ENCODE data around the gene LGI4. TPM values are rescaled to one million over a fixed set of nuclear protein-coding genes. Genes with fewer than 3 reads are reported as not detected.
A peak's percentile ranks its signal among the peaks of the same experiment; 100 is the strongest.

LGI4 gene
- total RNA-seq, 1 donor from 2014 or later: 32.9 TPM

DNA sequence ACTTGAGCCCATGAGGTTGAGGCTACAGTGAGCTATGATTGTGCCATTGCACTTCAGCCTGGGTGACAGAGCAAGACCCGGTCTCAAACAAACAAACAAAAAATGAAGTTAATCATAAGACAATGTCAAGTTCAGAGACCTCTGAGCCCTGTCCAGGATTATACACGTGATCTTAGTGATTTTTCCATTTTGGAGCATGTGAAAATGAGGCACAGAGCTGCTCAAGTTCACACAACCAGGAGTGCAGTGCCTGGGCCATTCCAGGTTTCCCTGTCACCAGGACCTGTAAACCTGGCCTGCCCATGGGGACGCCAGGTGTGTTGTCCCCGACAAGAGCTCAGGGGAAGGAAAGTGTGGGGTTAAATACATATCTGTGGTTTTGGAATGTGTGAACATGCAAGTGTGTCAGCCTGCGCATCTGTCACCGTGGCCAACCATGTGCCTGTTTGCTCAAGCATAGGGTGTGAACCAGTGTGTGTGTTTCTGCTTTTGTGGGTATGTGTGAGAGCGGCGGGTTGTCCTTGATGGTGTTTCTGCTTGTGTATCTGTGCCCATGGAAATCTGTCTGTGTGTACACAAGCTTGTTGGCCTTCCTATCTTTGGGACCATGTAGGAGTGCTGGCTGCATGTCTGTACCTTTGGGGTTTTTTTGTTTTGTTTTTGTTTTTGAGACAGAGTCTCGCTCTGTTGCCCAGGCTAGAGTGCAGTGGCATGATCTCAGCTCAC is 2.3 kb upstream of the LGI4 start:
- TF ChIP-seq POLR2A (IDR thresholded peaks at IDR 0.05): no peak
- TF ChIP-seq, protein P1, sequence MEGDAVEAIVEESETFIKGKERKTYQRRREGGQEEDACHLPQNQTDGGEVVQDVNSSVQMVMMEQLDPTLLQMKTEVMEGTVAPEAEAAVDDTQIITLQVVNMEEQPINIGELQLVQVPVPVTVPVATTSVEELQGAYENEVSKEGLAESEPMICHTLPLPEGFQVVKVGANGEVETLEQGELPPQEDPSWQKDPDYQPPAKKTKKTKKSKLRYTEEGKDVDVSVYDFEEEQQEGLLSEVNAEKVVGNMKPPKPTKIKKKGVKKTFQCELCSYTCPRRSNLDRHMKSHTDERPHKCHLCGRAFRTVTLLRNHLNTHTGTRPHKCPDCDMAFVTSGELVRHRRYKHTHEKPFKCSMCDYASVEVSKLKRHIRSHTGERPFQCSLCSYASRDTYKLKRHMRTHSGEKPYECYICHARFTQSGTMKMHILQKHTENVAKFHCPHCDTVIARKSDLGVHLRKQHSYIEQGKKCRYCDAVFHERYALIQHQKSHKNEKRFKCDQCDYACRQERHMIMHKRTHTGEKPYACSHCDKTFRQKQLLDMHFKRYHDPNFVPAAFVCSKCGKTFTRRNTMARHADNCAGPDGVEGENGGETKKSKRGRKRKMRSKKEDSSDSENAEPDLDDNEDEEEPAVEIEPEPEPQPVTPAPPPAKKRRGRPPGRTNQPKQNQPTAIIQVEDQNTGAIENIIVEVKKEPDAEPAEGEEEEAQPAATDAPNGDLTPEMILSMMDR (IDR thresholded peaks at IDR 0.05): no peak
- no peak for TF ChIP-seq POLR2AphosphoS5 (IDR thresholded peaks at IDR 0.05; ENCODE audit: insufficient read depth in 1 of 2, low read depth in 1 of 2)
- peaks cover 52% of the 10 kb centered on the region for H3K4me1 ChIP-seq
- H3K27me3 ChIP-seq: no peaks in the 10 kb centered on the region
- H3K27ac ChIP-seq: peak overlapping the region; percentile 96
- intact Hi-C loops (cut with DNase I): no loop called here
- no peak overlapping the region for H3K4me3 ChIP-seq
- H3K36me3 ChIP-seq: no peaks in the 10 kb centered on the region
- DNase-seq (ENCODE audit: extremely low spot score in 2 of 2): no peak
- no peaks in the 10 kb centered on the region for H3K9me3 ChIP-seq

DNA sequence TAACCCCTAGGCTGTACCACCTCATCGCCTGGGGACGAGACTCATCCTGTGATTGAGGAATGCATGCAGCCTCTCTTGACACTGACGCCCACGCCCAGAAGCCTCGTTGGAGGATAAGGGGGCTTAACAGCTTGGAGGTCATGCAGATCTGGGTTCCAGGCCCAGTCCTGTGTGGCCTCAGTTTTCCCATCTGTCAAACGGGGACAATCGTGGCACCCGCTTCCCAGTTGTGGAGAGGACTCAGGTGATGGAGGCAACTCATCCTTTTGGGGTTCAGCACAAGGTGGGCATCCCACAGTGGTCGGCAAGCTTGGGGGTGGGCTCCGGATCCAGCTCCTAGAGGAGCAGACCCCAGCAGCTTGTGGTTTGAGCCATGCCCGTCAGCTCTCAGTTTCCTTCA is 1.4 kb upstream of the LGI4 start:
- Histone ChIP-seq H3K27ac (peak overlapping the region; percentile 96), H3K4me1 (peaks cover 47% of the 10 kb centered on the region)

DNA sequence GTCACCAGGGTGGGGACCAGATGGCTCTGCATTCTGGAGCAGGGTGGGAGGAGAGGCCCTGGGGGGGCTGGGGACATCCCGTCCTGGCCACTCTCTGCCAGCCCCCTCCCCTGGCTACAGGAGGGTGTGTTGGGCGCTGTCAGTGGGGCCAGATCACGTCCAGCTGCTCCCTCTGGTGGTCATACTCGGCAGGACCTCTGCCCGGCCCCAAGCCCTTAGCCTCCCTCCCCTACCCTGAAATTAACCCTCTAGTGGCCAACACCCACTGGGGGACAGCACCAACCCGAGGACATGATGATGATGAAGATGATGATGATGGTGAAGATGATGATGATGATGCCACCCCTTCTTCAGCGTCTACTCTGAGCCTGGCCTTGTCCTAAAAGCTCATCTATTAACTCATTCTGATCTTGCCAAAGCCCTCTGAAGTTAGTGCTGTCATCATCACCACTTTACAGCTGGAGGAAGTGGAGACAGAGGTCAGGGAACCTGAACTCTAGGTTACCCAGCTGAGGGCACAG is 590 bp upstream of the LGI4 start:
- intact Hi-C loops (cut with DNase I): loop anchor here (2.0 kb wide), 1 partner anchor 21 kb away; the partner anchor contains the start of gene FXYD3
- H3K4me3 ChIP-seq: peak overlapping the region; percentile 41 to 52
- DNase-seq (ENCODE audit: extremely low spot score in 2 of 2): no peak
- no peaks in the 10 kb centered on the region for H3K36me3 ChIP-seq
- H3K27ac ChIP-seq: peak overlapping the region; percentile 96
- H3K27me3 ChIP-seq: no peaks in the 10 kb centered on the region
- H3K9me3 ChIP-seq: no peaks in the 10 kb centered on the region
- TF ChIP-seq POLR2A (IDR thresholded peaks at IDR 0.05): no peak
- TF ChIP-seq, protein P1 (IDR thresholded peaks at IDR 0.05): peak; percentile 91 to 97 (median 91)
- peak; percentile 43 to 68 for TF ChIP-seq POLR2AphosphoS5 (IDR thresholded peaks at IDR 0.05; ENCODE audit: insufficient read depth in 1 of 2, low read depth in 1 of 2)
- H3K4me1 ChIP-seq: peaks cover 54% of the 10 kb centered on the region

More for the DNA sequence above, 1.4 kb upstream of the LGI4 start:
- no peaks in the 10 kb centered on the region for H3K36me3 ChIP-seq
- H3K27me3 ChIP-seq: no peaks in the 10 kb centered on the region
- DNase-seq (ENCODE audit: extremely low spot score in 2 of 2): no peak
- TF ChIP-seq, protein P1 (IDR thresholded peaks at IDR 0.05): no peak
- TF ChIP-seq POLR2A (IDR thresholded peaks at IDR 0.05): no peak
- no peak for TF ChIP-seq POLR2AphosphoS5 (IDR thresholded peaks at IDR 0.05; ENCODE audit: insufficient read depth in 1 of 2, low read depth in 1 of 2)
- intact Hi-C loops (cut with DNase I): no loop called here
- H3K4me3 ChIP-seq: no peak overlapping the region
- H3K9me3 ChIP-seq: no peaks in the 10 kb centered on the region

DNA sequence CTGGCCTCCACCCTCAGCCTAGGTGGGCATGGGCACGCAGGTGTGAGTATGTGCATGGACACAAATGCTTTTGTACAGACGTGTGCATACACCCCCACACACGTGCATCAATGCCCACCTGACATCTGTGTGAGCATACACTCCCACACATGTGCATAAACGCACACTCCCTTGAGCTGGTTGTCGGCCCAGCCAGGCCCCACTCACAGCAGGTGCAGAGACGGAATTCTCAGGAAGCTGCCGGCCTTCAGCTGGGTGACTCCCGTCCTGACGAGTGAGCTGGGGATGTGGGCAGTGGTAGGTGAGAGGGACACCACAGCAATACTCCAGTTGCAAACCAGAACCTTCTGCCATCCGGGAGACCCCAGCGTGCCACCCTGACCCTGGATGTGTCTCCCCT is 1.0 kb downstream of the LGI4 start:
- TF ChIP-seq, protein P1 (IDR thresholded peaks at IDR 0.05): no peak
- TF ChIP-seq POLR2A (IDR thresholded peaks at IDR 0.05) (no peak), POLR2AphosphoS5 (IDR thresholded peaks at IDR 0.05; ENCODE audit: insufficient read depth in 1 of 2, low read depth in 1 of 2) (no peak)
- peak overlapping the region; percentile 96 for H3K27ac ChIP-seq
- DNase-seq (ENCODE audit: extremely low spot score in 2 of 2): no peak
- intact Hi-C loops (cut with DNase I): loop anchor here (2.0 kb wide), 1 partner anchor 19 kb away; the partner anchor contains the start of gene FXYD3
- no peaks in the 10 kb centered on the region for H3K36me3 ChIP-seq
- no peaks in the 10 kb centered on the region for H3K9me3 ChIP-seq
- no peaks in the 10 kb centered on the region for H3K27me3 ChIP-seq
- H3K4me3 ChIP-seq: peak overlapping the region; percentile 41 to 52
- H3K4me1 ChIP-seq: peaks cover 46% of the 10 kb centered on the region

DNA sequence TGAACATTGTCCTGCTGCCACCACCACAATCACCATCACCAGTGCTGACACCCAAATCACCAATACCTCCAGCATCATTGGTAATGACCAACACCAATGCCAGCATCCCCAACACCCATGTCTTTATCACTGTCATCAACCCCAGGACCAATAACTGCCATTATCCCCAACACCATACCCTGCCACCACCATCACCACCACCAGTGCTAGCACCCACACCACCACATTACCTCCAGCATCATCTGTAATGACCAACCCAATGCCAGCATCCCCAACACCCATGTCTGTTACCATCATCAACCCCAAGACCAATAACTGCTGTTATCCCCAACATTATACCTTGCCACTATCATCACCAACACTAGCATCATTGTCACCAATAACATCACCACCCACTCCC is 2.6 kb downstream of the LGI4 start:
- Histone ChIP-seq H3K4me1 (peaks cover 42% of the 10 kb centered on the region), H3K27ac (no peak overlapping the region), H3K4me3 (peak overlapping the region in 1 of 2 donors; percentile 41), H3K9me3 (no peaks in the 10 kb centered on the region), H3K27me3 (no peaks in the 10 kb centered on the region), H3K36me3 (no peaks in the 10 kb centered on the region)
- no peak for DNase-seq (ENCODE audit: extremely low spot score in 2 of 2)
- intact Hi-C loops (cut with DNase I): no loop called here
- TF ChIP-seq POLR2AphosphoS5 (IDR thresholded peaks at IDR 0.05; ENCODE audit: insufficient read depth in 1 of 2, low read depth in 1 of 2): no peak
- no peak for TF ChIP-seq POLR2A (IDR thresholded peaks at IDR 0.05)
- TF ChIP-seq, protein P1 (IDR thresholded peaks at IDR 0.05): no peak

Measured in vagina (tissue), 2 donors.